Stomach (tissue), 4 donors: ENCODE results near the gene NUP93.

Source experiments
- CTCF ChIP-seq, 7 experiments: fragments of 450-650 bp in 4 of 7; fragments of 200-600 bp in 3 of 7; sonication (generic) in 3 of 7; IDR thresholded peaks; one replicate each; pipeline ENCODE4 v1.5.1; 2016 to 2019; ENCODE audit warnings: antibody characterized with exemption in 7 of 7, control low read depth in 2 of 7, mild to moderate bottlenecking in 1 of 7
- EP300 ChIP-seq: sonication (generic); formaldehyde crosslinking; IDR thresholded peaks from one replicate; pipeline ENCODE4 v1.6.1; 2017; ENCODE audit warnings: antibody characterized with exemption
- POLR2AphosphoS5 ChIP-seq, 3 donors: sonication (generic); formaldehyde crosslinking; IDR thresholded peaks; one replicate each; pipeline ENCODE4 v1.6.1; 2016; ENCODE audit warnings: antibody characterized with exemption in 3 of 3

DNA sequence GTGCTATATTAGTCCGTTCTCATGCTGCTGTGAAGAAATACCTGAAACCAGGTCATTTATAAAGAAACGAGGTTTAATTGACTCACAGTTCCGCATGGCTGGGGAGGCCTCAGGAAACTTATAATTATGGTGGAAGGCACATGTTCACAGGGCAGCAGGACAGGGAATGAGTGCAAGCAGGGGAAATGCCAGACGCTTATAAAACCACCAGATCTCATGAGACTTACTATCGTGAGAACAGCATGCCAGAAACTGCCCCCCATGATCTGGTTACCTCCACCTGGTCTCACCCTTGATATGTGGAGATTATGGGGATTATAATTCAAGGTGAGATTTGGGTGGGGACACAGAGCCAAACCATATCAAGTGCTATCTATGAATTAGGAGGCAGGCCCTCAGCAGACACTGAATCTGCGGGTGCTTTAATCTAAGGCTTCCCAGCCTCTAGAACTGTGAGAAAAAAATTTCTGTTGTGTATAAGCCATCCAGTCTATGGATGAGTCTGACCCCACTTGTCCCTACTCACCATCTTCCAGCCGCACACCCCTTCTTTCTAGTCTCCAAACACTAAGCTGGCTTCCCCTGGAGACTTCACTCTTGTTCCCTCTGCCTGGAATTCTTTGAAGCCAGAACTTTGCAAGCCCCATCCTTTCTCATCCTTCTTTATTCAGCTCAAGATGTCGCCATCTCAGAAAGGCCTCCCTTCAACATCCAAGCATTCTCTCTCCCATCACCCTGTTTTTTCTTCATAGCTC, 772 bp upstream of the NUP93 start:
- TF ChIP-seq CTCF (IDR thresholded peaks at IDR 0.05) (no peak), POLR2AphosphoS5 (IDR thresholded peaks at IDR 0.05) (no peak), EP300 (no peak)
